B cell (primary cell): ENCODE results near the gene GCNA. TPM values are rescaled to one million over a fixed set of nuclear protein-coding genes. Genes with fewer than 3 reads are reported as not detected.

ENCODE experiments used
- ATAC-seq: fragments of 200-7000 bp; cut with Tn5 transposase; one replicate; pipeline ENCODE4 v1.10.0; 2021; ENCODE audit warnings: low read depth, mild to moderate bottlenecking, moderate number of reproducible peaks, moderate library complexity
- CTCF ChIA-PET: fragments of 350-600 bp; sonication (Branson Sonifier 250); formaldehyde crosslinking; loops from one replicate; lab custom pipeline; 2021; ENCODE audit warnings: antibody characterized with exemption, inconsistent platforms; lab: Charles Lee
- POLR2A ChIA-PET: fragments of 350-600 bp; sonication (Branson Sonifier 250); formaldehyde crosslinking; loops from one replicate; lab custom pipeline; 2021; ENCODE audit warnings: antibody characterized with exemption; lab: Charles Lee
- DNase-seq: peaks from one replicate; pipeline ENCODE4 v3.0.0; 2013
- H2AFZ ChIP-seq: 2 replicates; pipeline ENCODE4 v1.6.1; 2012; ENCODE audit warnings: mild to moderate bottlenecking, low read depth, low read length; ENCODE audit not compliant: insufficient read depth, poor library complexity, severe bottlenecking
- H3K27ac ChIP-seq, 2 donors: 1 replicate in 1 of 2; 2 replicates in 1 of 2; pipeline ENCODE4 v1.5.1; 2012 to 2013; ENCODE audit warnings: low read length in 2 of 2, mild to moderate bottlenecking in 2 of 2, moderate library complexity in 1 of 2
- H3K27me3 ChIP-seq, 4 experiments: fragments of 200-600 bp in 1 of 4; sonication (generic) in 1 of 4; replicated peaks in 1 of 4; 1 replicate in 2 of 4; 2 replicates in 2 of 4; pipeline versions ENCODE4 v1.6.1 to v1.7.0; 2013 to 2016; ENCODE audit warnings: low read length in 3 of 4, mild to moderate bottlenecking in 2 of 4, mixed read lengths in 1 of 4, moderate library complexity in 1 of 4; ENCODE audit not compliant: insufficient read depth in 4 of 4, control insufficient read depth in 3 of 4; ENCODE audit errors: control extremely low read depth in 1 of 4
- H3K36me3 ChIP-seq, 2 experiments: replicated peaks in 1 of 2; 1 replicate in 1 of 2; 2 replicates in 1 of 2; pipeline versions ENCODE4 v1.6.1 to v1.7.1; 2013; ENCODE audit warnings: low read length in 1 of 2; ENCODE audit not compliant: insufficient read depth in 2 of 2, control insufficient read depth in 1 of 2; ENCODE audit errors: control extremely low read depth in 1 of 2, extremely low read depth in 1 of 2
- H3K4me1 ChIP-seq, 2 donors: fragments of 200-600 bp in 1 of 2; sonication (generic) in 1 of 2; 1 replicate in 1 of 2; 2 replicates in 1 of 2; pipeline versions ENCODE4 v1.5.1 to v1.6.1; 2013 to 2017; ENCODE audit warnings: low read length in 2 of 2; ENCODE audit not compliant: control insufficient read depth in 2 of 2, insufficient read depth in 2 of 2
- H3K4me2 ChIP-seq: replicated peaks from 2 replicates; pipeline ENCODE3; 2012; ENCODE audit warnings: mild to moderate bottlenecking, low read depth, low read length; ENCODE audit not compliant: poor library complexity, severe bottlenecking
- H3K4me3 ChIP-seq, 5 experiments: fragments of 200-600 bp in 1 of 5; sonication (generic) in 1 of 5; 1 replicate in 3 of 5; 2 replicates in 2 of 5; pipeline versions ENCODE4 v1.5.1 to v1.7.0; 2011 to 2016; ENCODE audit warnings: low read length in 4 of 5, mild to moderate bottlenecking in 4 of 5, low read depth in 2 of 5, control low read depth in 1 of 5, moderate library complexity in 1 of 5; ENCODE audit not compliant: insufficient read depth in 1 of 5; ENCODE audit errors: control extremely low read depth in 1 of 5, extremely low read depth in 1 of 5
- H3K79me2 ChIP-seq: fragments of 200-600 bp; sonication (generic); one replicate; pipeline ENCODE4 v1.6.0; 2016; ENCODE audit warnings: low read length; ENCODE audit not compliant: control insufficient read depth, insufficient read depth
- H3K9ac ChIP-seq: fragments of 200-600 bp; sonication (generic); 2 replicates; pipeline ENCODE4 v1.6.1; 2017; ENCODE audit warnings: mild to moderate bottlenecking, low read length, moderate library complexity
- H3K9me3 ChIP-seq, 3 donors: one replicate each; pipeline versions ENCODE4 v1.6.1 to v1.7.1; 2013; ENCODE audit warnings: low read length in 2 of 3; ENCODE audit not compliant: control insufficient read depth in 2 of 3, insufficient read depth in 1 of 3; ENCODE audit errors: control extremely low read depth in 1 of 3
- H4K20me1 ChIP-seq: 2 replicates; pipeline ENCODE4 v1.6.0; 2012; ENCODE audit warnings: mild to moderate bottlenecking, low read length; ENCODE audit not compliant: insufficient read depth, control insufficient read depth, poor library complexity, severe bottlenecking
- H3K27ac Mint-ChIP-seq: one replicate; pipeline ENCODE4 v1.8.0; 2021; ENCODE audit warnings: mixed read lengths
- H3K27me3 Mint-ChIP-seq: one replicate; pipeline ENCODE4 v1.8.0; 2021; ENCODE audit warnings: mixed read lengths
- H3K4me1 Mint-ChIP-seq: one replicate; pipeline ENCODE4 v1.8.0; 2021; ENCODE audit warnings: mixed read lengths
- H3K4me3 Mint-ChIP-seq: one replicate; pipeline ENCODE4 v1.8.0; 2021; ENCODE audit warnings: mixed read lengths
- H3K9me3 Mint-ChIP-seq: one replicate; pipeline ENCODE4 v1.8.0; 2022; ENCODE audit warnings: mixed read lengths; ENCODE audit not compliant: insufficient read depth
- EZH2 ChIP-seq: IDR thresholded peaks from 2 replicates; pipeline ENCODE4 v1.6.1; 2012; ENCODE audit warnings: borderline replicate concordance, low read depth, mild to moderate bottlenecking, moderate library complexity, low read length; ENCODE audit not compliant: insufficient read depth, poor library complexity, severe bottlenecking
- WGBS: methylation state at CpG from one replicate; pipeline ENCODE4 v1.1.5; 2013; ENCODE audit warnings: missing lambda C conversion rate; ENCODE audit not compliant: insufficient coverage; 5-methylcytosine and 5-hydroxymethylcytosine counted together
- intact Hi-C: fragments of 100-400 bp; cut with micrococcal nuclease; formaldehyde crosslinking; loops from one replicate; pipeline ENCODE4 v1.10.0; 2022
- polyA plus RNA-seq: library from polyadenylated mRNA; depleted of rRNA; stranded (reverse); fragments of >200 nt; gene quantifications from 2 replicates; pipeline ENCODE4 v1.2.3, GENCODE V29; 2012
- total RNA-seq, 2 donors: library from RNA; stranded (reverse); fragments of 120-200 nt in 1 of 2; gene quantifications; 1 replicate in 1 of 2; 2 replicates in 1 of 2; pipeline versions ENCODE4 v1.2.3 to v1.2.4, GENCODE V29; 2013 to 2022
- TF ChIP-seq, protein P1 (sequence below): fragments of 200-600 bp; IDR thresholded peaks from one replicate; pipeline ENCODE4 v1.8.0; 2022; ENCODE audit warnings: antibody characterized with exemption, mild to moderate bottlenecking

GCNA gene
- total and polyA plus RNA-seq, 2 donors (not counting 1 experiment from before 2014, with no cell fraction given), result 4.7 to 6.2 TPM

DNA sequence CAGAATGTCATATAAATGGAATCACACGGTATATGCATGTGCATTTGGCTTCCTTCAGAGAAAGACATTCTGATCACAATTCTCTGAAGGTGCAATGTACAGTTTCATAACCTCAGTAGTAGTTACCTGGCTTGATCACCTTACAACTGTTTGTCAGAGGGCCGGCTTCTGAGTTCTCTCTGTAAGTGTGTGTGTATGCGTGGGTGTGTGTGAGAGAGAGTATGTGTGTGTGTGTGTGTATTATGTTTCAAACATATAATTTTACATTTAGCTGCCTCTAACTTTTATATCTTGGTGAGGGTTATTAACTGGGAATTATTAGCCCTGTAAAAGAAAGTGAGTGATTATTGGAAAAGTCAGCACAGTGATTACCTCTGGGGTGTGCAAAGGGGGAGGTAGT lies 81.1 kb downstream of the GCNA start:
- Histone ChIP-seq H3K4me1 (peaks cover 0 to 3% of the 10 kb centered on the region in 2 donors), H3K27ac (no peak overlapping the region), H4K20me1 (no peaks in the 10 kb centered on the region), H2AFZ (no peak overlapping the region), H3K79me2 (no peaks in the 10 kb centered on the region), H3K9me3 (no peaks in the 10 kb centered on the region), H3K4me3 (no peak overlapping the region), H3K27me3 (no peaks in the 10 kb centered on the region), H3K9ac (no peak overlapping the region), H3K36me3 (no peaks in the 10 kb centered on the region), H3K4me2 (no peak overlapping the region)
- no peaks in the 10 kb centered on the region for H3K27me3 Mint-ChIP-seq
- intact Hi-C loops, result no loop called here
- H3K4me3 Mint-ChIP-seq, result no peak overlapping the region
- DNase-seq (no peak), ATAC-seq (no peak)
- ChIA-PET POLR2A (no interaction called here), CTCF (no interaction called here)
- no peak for TF ChIP-seq EZH2
- TF ChIP-seq, protein P1, sequence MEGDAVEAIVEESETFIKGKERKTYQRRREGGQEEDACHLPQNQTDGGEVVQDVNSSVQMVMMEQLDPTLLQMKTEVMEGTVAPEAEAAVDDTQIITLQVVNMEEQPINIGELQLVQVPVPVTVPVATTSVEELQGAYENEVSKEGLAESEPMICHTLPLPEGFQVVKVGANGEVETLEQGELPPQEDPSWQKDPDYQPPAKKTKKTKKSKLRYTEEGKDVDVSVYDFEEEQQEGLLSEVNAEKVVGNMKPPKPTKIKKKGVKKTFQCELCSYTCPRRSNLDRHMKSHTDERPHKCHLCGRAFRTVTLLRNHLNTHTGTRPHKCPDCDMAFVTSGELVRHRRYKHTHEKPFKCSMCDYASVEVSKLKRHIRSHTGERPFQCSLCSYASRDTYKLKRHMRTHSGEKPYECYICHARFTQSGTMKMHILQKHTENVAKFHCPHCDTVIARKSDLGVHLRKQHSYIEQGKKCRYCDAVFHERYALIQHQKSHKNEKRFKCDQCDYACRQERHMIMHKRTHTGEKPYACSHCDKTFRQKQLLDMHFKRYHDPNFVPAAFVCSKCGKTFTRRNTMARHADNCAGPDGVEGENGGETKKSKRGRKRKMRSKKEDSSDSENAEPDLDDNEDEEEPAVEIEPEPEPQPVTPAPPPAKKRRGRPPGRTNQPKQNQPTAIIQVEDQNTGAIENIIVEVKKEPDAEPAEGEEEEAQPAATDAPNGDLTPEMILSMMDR, result no peak
- no CpG with 5 or more reads among the region's 3 CpGs for WGBS
- no peak overlapping the region for H3K27ac Mint-ChIP-seq
- H3K9me3 Mint-ChIP-seq, result no peaks in the 10 kb centered on the region
- peaks cover 10% of the 10 kb centered on the region for H3K4me1 Mint-ChIP-seq

DNA sequence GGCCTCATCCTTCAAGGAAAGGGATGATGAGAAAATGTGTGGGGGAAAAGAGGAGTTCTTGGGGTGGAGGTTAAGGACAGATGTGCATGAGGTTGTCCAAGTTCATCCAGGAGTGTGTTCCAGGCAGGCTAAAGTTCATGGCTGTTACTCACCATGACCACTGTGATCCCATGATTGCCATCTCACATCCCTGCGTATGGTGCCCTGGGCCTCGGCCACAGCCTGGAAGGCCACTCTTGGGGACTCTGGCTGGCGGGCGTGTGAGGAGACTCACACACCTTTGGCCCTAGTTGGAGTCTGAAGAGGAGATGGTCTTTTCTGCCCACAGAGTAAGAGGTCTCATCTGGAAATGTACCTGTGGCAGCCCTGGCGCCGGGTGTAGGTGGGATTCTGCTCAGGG lies 81.7 kb downstream of the GCNA start:
- intact Hi-C loops, result no loop called here
- H3K27ac Mint-ChIP-seq, result no peak overlapping the region
- no peak overlapping the region for H3K4me3 Mint-ChIP-seq
- TF ChIP-seq, protein P1, result no peak
- TF ChIP-seq EZH2, result no peak
- H3K9me3 Mint-ChIP-seq, result no peaks in the 10 kb centered on the region
- H3K27ac ChIP-seq, result no peak overlapping the region
- ChIA-PET CTCF (no interaction called here), POLR2A (no interaction called here)
- no peaks in the 10 kb centered on the region for H3K9me3 ChIP-seq
- H3K27me3 ChIP-seq, result no peaks in the 10 kb centered on the region
- H3K4me1 ChIP-seq, result peaks cover 0 to 3% of the 10 kb centered on the region in 2 donors
- H3K27me3 Mint-ChIP-seq, result no peaks in the 10 kb centered on the region
- no peaks in the 10 kb centered on the region for H4K20me1 ChIP-seq
- H3K9ac ChIP-seq, result no peak overlapping the region
- no peak overlapping the region for H3K4me3 ChIP-seq
- H3K4me1 Mint-ChIP-seq, result peaks cover 10% of the 10 kb centered on the region
- 100% methylated on average over 1 of the region's 6 CpGs for WGBS
- H3K4me2 ChIP-seq, result no peak overlapping the region
- no peaks in the 10 kb centered on the region for H3K79me2 ChIP-seq
- DNase-seq, result no peak
- no peaks in the 10 kb centered on the region for H3K36me3 ChIP-seq
- no peak overlapping the region for H2AFZ ChIP-seq
- no peak for ATAC-seq
